Endothelial cell of umbilical vein (primary cell): Measurements from ENCODE around the gene RANGAP1.

ENCODE experiments used
- EZH2 ChIP-seq: IDR thresholded peaks from 2 replicates; pipeline ENCODE4 v1.6.1; 2012; ENCODE audit warnings: borderline replicate concordance, low read depth, mild to moderate bottlenecking, moderate library complexity, low read length, inconsistent platforms; ENCODE audit not compliant: severe bottlenecking
- FOS ChIP-seq: IDR thresholded peaks from 2 replicates; pipeline ENCODE4 v1.6.1; 2011; ENCODE audit warnings: mild to moderate bottlenecking, low read length, moderate library complexity, borderline replicate concordance; ENCODE audit not compliant: insufficient read depth
- MYC ChIP-seq: IDR thresholded peaks from one replicate; pipeline ENCODE4 v1.6.1; 2011; ENCODE audit warnings: mild to moderate bottlenecking, low read depth, low read length
- POLR2A ChIP-seq: IDR thresholded peaks from 2 replicates; pipeline ENCODE4 v1.6.1; 2012; ENCODE audit warnings: low read depth, mild to moderate bottlenecking, control low read depth, low read length
- TF ChIP-seq, protein P1 (sequence below), 2 donors: IDR thresholded peaks; 1 replicate in 1 of 2; 2 replicates in 1 of 2; pipeline ENCODE4 v1.5.1; 2011; ENCODE audit warnings: low read length in 2 of 2, mild to moderate bottlenecking in 2 of 2, moderate library complexity in 2 of 2, control low read depth in 1 of 2, inconsistent platforms in 1 of 2, low read depth in 1 of 2; ENCODE audit not compliant: insufficient read depth in 1 of 2; ENCODE audit errors: extremely low read depth in 1 of 2
- TF ChIP-seq, protein P2 (sequence below): IDR thresholded peaks from 2 replicates; pipeline ENCODE4 v1.6.1; 2011; ENCODE audit not compliant: insufficient read depth, insufficient read length

DNA sequence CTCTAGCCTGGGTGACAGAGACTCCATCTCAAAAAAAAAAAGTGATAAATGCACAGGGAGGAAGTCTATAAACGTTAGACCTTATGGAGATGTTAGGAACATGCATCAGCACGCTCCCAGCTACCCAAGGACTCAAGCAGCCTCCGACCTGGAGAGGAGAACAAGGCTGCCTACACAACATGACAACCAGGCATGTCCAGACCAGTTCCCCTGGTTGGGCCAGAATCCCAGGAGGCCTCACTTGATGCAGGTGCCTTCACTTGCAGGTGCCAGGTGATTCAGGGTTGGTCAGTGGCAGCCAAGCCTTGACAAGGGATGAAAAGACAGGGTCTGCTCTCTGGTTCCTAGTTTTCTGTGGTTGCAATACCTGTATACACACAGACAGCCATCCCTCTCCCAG, 5.9 kb downstream of the RANGAP1 start:
- TF ChIP-seq, protein P1, sequence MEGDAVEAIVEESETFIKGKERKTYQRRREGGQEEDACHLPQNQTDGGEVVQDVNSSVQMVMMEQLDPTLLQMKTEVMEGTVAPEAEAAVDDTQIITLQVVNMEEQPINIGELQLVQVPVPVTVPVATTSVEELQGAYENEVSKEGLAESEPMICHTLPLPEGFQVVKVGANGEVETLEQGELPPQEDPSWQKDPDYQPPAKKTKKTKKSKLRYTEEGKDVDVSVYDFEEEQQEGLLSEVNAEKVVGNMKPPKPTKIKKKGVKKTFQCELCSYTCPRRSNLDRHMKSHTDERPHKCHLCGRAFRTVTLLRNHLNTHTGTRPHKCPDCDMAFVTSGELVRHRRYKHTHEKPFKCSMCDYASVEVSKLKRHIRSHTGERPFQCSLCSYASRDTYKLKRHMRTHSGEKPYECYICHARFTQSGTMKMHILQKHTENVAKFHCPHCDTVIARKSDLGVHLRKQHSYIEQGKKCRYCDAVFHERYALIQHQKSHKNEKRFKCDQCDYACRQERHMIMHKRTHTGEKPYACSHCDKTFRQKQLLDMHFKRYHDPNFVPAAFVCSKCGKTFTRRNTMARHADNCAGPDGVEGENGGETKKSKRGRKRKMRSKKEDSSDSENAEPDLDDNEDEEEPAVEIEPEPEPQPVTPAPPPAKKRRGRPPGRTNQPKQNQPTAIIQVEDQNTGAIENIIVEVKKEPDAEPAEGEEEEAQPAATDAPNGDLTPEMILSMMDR (IDR thresholded peaks at IDR 0.05; ENCODE audit: extremely low read depth in 1 of 2, insufficient read depth in 1 of 2, low read depth in 1 of 2, low read length in 2 of 2), result no peak
- TF ChIP-seq POLR2A (no peak), EZH2 (no peak), MYC (no peak), FOS (no peak)
- TF ChIP-seq, protein P2, sequence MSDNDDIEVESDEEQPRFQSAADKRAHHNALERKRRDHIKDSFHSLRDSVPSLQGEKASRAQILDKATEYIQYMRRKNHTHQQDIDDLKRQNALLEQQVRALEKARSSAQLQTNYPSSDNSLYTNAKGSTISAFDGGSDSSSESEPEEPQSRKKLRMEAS, result no peak
